ENCODE data around the gene RHOF. TPM values are rescaled to one million over a fixed set of nuclear protein-coding genes. Genes with fewer than 3 reads are reported as not detected.

RHOF gene
- 71.8 TPM for total RNA-seq (2021; ENCODE audit: unreplicated experiment)
- 81.8 TPM for polyA plus RNA-seq (2012; ENCODE audit: insufficient read length)
- Bru-seq, nascent RNA: percentile 66 among the genes with signal in this experiment
- BruChase-seq, experiment 1, labeled RNA remaining after a 2-hour chase: percentile 76 among the genes with signal in this experiment
- BruChase-seq, experiment 2, labeled RNA remaining after a 6-hour chase: percentile 84 among the genes with signal in this experiment
- long read RNA-seq, transcript RHOF-204 (4 exons, 699 nt): minor isoform, 20 of 165 reads
- long read RNA-seq, transcript RHOF-203 (4 exons, 1,485 nt): minor isoform, 20 of 165 reads
- long read RNA-seq, transcript RHOF-201 (5 exons, 3,009 nt): major isoform, 67 of 165 reads
- long read RNA-seq, partial matches to known transcripts: 7 of 165 reads
- long read RNA-seq, other reads (novel, unspliced or antisense): 51 of 165 reads

- POLR2A ChIA-PET: interaction anchor here (0.6 to 1.2 kb wide), 2 partner anchors 9 to 18 kb away, joined by 3 to 8 read pairs; no protein-coding TSS in a partner anchor
- in situ Hi-C loops (cut with HindIII; ENCODE audit: low pct_unique_long_range_greater_than_20kb, low sequenced_read_pairs): no loop called here
- ATAC-seq: peak; percentile 26
These were observed at the start of gene RHOF for GRCh38 chr12:121793440-121793837. Gene RHOF, minus strand, starts transcription at chr12:121793688. Its CDS starts 55 bp downstream, at chr12:121793633.

DNA sequence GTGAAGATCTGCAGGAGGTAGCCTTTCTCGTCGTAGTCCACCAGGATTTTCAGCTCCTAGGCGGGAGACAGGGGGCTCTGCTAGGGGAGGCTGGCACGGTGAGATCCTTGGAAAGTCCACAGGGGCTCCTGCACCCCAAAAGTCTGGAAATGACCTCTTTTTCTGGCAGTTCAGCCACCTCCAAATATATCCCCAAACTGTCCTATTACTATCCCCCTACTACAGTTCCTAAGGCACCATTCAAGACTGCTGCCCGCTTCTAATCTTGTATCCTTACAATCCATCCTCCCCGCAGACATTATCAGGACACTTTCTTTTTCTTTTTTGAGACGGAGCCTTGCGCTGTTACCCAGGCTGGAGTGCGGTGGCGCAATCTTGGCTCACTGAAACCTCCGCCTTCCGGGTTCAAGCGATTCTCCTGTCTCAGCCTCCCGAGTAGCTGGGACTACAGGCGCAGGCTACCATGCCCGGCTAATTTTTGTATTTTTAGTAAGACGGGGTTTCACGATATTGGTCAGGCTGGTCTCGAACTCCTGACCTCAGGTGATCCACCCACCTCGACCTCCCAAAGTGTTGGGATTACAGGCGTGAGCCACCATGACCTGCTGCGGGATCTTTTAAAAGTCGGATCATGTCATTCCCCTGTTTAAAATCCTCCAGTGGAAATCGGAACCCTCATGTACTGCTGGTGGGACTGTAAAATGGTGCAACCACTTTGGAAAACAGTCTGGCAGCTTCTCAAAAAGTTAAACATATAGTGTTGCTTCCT lies 46.7 kb upstream of the RHOF start:
- no peak for DNase-seq (ENCODE audit: low read depth, low spot score)
- TF ChIP-seq POLR2AphosphoS5 (IDR thresholded peaks at IDR 0.05; ENCODE audit: low read depth, low read length) (no peak), SIN3A (IDR thresholded peaks at IDR 0.05; ENCODE audit: borderline replicate concordance, insufficient read depth, low read depth, low read length) (0 out of 2 replicates have a peak, but pooled peaks have one; percentile 41)
- ATAC-seq: peak; percentile 6; the same call in 1 of the 2 replicates
- Histone ChIP-seq H3K4me3 (ENCODE audit: low read depth in 2 of 2, low read length in 2 of 2) (peak overlapping the region; percentile 76 to 80), H3K27ac (ENCODE audit: low read length) (peak overlapping the region; percentile 81), H3K4me1 (ENCODE audit: control insufficient read depth, insufficient read depth, low read length) (peaks cover 8% of the 10 kb centered on the region; the same call in 1 of the 2 replicates), H3K27me3 (ENCODE audit: control insufficient read depth, insufficient read depth, low read length) (no peaks in the 10 kb centered on the region), H3K9me3 (ENCODE audit: control insufficient read depth, insufficient read depth, low read depth, low read length) (no peaks in the 10 kb centered on the region), H3K36me3 (ENCODE audit: control insufficient read depth, insufficient read depth, low read length) (no peaks in the 10 kb centered on the region)
- BruUV-seq (replicated peaks): no TSS peak
- intact Hi-C loops (cut with micrococcal nuclease; ENCODE audit: unreplicated experiment) (no loop called here), in situ Hi-C loops (cut with HindIII; ENCODE audit: low pct_unique_long_range_greater_than_20kb, low sequenced_read_pairs) (no loop called here)
- ChIA-PET POLR2A (interaction anchor here (0.5 kb wide), 1 partner anchor 22 kb away, joined by 5 read pairs; no protein-coding TSS in a partner anchor), CTCF (interaction anchor here (0.6 kb wide), 1 partner anchor 24 kb away, joined by 8 read pairs; no protein-coding TSS in a partner anchor)

More at GRCh38 chr12:121793440-121793837, at the start of gene RHOF:
- no peaks in the 10 kb centered on the region for H3K9me3 ChIP-seq (ENCODE audit: control insufficient read depth, insufficient read depth, low read depth, low read length)
- H3K27ac ChIP-seq (ENCODE audit: low read length): peak within 1 kb of the TSS; percentile 91
- BruUV-seq (replicated peaks): no TSS peak
- peak within 1 kb of the TSS; percentile 75 to 77 for H3K4me3 ChIP-seq (ENCODE audit: low read depth in 2 of 2, low read length in 2 of 2)
- H3K27me3 ChIP-seq (ENCODE audit: control insufficient read depth, insufficient read depth, low read length): no peaks in the 10 kb centered on the region
- peaks cover 63% of the 10 kb centered on the region for H3K4me1 ChIP-seq (ENCODE audit: control insufficient read depth, insufficient read depth, low read length)
- H3K36me3 ChIP-seq (ENCODE audit: control insufficient read depth, insufficient read depth, low read length): peaks cover 4% of the 10 kb centered on the region; the same call in 1 of the 2 replicates
- intact Hi-C loops (cut with micrococcal nuclease; ENCODE audit: unreplicated experiment): loop anchor here (5.0 kb wide), 1 partner anchor 96 kb away; no protein-coding TSS in a partner anchor
- CTCF ChIA-PET: interaction anchor here (0.7 to 4.3 kb wide), 9 partner anchors 8 to 350 kb away, joined by 3 to 72 read pairs (median 9); partner anchors contain the start of genes CFAP251 and PSMD9
- TF ChIP-seq, protein P1, sequence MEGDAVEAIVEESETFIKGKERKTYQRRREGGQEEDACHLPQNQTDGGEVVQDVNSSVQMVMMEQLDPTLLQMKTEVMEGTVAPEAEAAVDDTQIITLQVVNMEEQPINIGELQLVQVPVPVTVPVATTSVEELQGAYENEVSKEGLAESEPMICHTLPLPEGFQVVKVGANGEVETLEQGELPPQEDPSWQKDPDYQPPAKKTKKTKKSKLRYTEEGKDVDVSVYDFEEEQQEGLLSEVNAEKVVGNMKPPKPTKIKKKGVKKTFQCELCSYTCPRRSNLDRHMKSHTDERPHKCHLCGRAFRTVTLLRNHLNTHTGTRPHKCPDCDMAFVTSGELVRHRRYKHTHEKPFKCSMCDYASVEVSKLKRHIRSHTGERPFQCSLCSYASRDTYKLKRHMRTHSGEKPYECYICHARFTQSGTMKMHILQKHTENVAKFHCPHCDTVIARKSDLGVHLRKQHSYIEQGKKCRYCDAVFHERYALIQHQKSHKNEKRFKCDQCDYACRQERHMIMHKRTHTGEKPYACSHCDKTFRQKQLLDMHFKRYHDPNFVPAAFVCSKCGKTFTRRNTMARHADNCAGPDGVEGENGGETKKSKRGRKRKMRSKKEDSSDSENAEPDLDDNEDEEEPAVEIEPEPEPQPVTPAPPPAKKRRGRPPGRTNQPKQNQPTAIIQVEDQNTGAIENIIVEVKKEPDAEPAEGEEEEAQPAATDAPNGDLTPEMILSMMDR (IDR thresholded peaks at IDR 0.05): no peak
- TF ChIP-seq, protein P2, sequence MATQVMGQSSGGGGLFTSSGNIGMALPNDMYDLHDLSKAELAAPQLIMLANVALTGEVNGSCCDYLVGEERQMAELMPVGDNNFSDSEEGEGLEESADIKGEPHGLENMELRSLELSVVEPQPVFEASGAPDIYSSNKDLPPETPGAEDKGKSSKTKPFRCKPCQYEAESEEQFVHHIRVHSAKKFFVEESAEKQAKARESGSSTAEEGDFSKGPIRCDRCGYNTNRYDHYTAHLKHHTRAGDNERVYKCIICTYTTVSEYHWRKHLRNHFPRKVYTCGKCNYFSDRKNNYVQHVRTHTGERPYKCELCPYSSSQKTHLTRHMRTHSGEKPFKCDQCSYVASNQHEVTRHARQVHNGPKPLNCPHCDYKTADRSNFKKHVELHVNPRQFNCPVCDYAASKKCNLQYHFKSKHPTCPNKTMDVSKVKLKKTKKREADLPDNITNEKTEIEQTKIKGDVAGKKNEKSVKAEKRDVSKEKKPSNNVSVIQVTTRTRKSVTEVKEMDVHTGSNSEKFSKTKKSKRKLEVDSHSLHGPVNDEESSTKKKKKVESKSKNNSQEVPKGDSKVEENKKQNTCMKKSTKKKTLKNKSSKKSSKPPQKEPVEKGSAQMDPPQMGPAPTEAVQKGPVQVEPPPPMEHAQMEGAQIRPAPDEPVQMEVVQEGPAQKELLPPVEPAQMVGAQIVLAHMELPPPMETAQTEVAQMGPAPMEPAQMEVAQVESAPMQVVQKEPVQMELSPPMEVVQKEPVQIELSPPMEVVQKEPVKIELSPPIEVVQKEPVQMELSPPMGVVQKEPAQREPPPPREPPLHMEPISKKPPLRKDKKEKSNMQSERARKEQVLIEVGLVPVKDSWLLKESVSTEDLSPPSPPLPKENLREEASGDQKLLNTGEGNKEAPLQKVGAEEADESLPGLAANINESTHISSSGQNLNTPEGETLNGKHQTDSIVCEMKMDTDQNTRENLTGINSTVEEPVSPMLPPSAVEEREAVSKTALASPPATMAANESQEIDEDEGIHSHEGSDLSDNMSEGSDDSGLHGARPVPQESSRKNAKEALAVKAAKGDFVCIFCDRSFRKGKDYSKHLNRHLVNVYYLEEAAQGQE (IDR thresholded peaks at IDR 0.05; ENCODE audit: insufficient read depth in 1 of 2, low read depth in 2 of 2, low read length in 1 of 2): no peak
- TF ChIP-seq TCF7L2 (IDR thresholded peaks at IDR 0.05; ENCODE audit: low read depth, low read length): no peak
- TF ChIP-seq POLR2AphosphoS5 (IDR thresholded peaks at IDR 0.05; ENCODE audit: low read depth, low read length): no peak
- no peak for TF ChIP-seq SIN3A (IDR thresholded peaks at IDR 0.05; ENCODE audit: borderline replicate concordance, insufficient read depth, low read depth, low read length)
- DNase-seq (ENCODE audit: low read depth, low spot score): no peak
